Endometrial microvascular endothelial cells (primary cell): ENCODE results near the gene KAZN. TPM values are rescaled to one million over a fixed set of nuclear protein-coding genes. Genes with fewer than 3 reads are reported as not detected.

Source experiments
- in situ Hi-C: cut with HindIII; loops from 2 replicates; pipeline ENCODE4 v1.10.0; 2017; ENCODE audit warnings: low sequenced_read_pairs, low pct_unique_long_range_greater_than_20kb; ENCODE audit errors: inconsistent ontology term
- total RNA-seq: library from RNA; depleted of rRNA; stranded (reverse); fragments of >200 nt; gene quantifications from one replicate; pipeline ENCODE4 v1.2.3, GENCODE V29; 2015; ENCODE audit errors: inconsistent ontology term

Gene KAZN
- total RNA-seq, 1 donor from 2014 or later: 0.93 TPM

DNA sequence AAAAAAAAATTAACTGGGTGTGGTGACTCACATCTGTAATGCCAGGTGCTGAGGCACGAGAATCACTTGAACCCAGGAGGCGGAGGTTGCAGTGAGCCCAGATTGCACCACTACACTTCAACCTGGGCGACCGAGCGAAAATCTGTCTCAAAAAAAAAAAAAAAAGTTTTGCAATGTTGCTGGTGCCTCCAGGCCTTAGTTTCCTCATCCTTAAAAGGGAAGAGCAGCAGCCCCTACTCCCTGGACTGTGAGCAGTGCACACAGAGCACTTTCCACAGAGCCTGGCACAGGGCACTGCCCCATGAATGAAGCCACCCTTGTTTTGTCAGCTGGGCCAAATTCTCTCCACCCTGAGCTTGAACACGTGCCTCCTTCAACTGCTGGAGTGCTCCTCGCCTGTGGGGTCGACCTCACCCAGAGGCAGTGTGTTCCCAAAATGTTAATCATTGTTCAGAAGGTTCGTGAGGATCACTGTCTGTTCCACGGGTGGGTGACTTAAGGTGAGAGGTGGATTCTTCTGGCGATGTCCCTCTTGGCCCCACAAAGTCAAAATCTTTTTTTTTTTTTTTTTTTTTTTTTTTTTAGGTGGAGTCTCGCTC is 402.9 kb downstream of the KAZN start:
- in situ Hi-C loops: no loop called here

DNA sequence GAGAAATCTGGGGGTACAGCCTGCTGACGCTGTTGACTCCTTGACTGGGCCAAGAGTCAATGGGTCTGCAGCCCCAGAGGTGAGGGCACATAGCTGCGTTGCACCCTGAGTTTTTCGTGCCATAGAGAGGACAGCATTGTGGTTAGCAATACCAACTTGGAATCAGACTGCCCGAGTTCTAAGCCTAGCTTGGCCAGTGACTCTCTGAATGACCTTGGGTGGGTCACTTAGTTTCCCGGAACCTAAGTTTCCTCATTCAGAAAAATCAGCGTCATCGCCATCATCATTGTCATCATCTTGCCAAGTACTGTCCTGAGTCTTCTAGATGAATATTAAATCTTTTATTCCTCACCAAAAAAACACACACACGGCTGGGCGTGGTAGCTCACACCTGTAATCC is 403.8 kb downstream of the KAZN start:
- in situ Hi-C loops: no loop called here

DNA sequence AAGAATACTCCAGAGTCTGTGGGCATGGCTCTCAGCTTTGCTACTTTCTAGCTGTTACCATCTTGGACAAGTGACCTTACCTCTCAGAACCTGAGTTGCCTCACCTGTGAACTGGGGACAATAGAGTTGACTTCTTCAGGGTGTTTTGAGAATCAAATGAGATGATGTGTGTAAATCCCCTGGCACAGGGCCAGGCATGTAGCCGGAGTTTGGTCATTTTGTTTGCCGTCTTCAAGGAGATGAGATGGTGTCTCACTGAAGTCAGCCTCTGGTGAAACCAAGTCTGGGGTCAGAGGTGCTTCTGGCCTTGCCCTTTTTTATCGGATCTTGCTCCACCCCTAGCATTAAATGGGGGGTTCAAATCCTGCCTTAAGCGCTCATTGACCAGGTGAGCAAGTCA is 405.9 kb downstream of the KAZN start:
- in situ Hi-C loops: no loop called here

DNA sequence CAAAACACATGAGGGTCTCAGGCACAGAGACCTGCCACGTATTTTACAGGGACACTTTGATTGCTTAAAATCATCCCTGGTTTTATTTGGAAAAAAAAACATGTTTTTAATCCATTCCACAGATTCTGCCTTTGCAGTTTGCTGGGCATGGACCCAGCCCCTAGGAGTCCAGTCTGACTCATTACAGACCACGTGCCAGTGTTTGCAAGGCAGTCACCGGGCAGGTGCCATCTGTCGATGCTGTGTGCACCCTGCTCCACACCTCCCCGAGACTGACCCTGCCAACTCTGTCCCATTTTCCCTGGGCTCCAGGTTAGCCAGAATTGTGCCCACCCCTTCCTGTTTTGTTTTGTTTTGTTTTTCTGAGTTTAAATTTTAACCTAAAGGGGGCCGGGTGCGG is 406.6 kb downstream of the KAZN start:
- in situ Hi-C loops: no loop called here

DNA sequence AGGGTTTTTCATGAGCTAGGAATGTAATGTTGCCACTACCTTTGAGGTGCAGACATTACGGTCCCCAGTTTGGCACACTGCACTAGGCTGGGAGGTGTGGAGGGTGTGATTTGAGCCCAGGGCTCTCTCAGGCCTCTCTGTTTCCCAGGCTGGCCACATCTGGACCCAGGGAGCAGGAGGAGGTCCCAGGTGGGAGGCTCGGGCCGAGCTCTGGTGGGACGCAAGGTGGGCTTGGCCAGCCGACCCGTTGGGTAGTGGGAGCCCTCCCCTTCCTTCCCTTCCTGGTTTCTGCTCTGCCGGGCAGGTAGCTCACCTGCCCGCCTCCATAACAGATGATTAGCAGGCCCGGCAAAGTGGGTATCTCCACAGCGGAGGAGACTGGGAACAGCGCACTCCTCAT is 408.9 kb downstream of the KAZN start:
- in situ Hi-C loops: no loop called here

DNA sequence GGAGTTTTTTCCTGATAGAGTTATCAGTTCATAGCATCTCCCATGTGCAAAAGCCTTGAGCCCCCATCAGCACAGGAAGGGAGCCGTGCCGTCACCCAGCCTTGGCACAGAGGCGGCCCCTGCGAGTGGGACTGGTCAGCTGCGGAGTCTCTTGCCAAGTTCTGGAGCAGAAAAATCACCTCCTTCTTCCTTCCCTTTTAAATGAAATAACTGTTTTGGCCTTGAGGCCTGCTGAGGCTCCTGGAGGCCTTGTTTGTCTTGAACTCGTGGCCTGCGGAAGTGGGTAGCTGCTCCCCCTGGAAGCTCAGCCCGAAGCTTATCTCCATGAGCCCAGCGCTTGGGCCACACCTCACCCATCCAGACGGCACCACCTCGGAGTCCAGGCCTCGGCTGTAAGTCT is 409.4 kb downstream of the KAZN start:
- in situ Hi-C loops: no loop called here

DNA sequence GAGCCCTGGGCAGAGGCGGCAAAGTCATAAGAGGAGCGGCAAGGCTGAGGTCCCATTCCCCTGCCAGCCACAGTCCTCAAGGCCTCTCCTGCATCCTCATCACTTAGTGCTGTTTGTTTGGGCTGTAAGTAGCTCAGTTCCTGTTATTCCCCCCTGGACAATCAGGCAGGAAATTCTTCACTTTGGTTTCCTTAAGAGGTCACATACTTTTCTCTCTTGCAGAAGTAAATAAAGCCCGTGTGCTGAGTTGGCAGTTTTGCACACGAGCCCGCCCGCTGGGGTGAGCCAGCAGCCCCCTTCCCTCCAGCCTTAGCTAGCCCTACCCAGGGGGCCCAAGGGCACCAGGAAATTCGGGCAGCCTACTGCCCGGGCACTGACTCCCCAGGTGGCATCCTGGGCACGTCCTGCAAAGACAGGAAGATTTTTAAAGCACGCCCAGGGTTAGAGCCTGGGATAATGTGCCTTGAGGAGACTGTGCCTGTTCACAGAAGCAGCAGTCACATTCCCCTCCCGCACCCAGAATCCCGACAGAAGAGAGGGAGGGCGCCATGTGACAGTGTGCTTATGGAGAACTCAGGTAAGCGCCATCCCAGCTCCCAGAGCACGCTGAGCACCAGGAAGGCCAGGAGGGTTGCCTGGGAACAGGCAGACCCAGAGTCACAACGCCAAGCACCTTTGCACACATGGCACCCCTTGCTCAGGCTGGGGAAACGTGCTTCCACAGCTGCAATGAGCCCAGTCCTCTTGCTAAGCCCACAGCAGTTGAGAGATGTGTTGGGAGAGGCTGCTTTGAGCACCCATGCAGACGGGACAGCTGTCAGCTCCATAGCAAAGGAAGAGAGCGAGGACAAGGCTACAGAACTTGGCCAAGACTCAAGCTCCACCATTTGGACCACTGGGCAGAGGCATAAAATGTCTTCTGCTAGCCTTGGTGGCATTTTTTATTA is 410.6 kb downstream of the KAZN start:
- in situ Hi-C loops: no loop called here

DNA sequence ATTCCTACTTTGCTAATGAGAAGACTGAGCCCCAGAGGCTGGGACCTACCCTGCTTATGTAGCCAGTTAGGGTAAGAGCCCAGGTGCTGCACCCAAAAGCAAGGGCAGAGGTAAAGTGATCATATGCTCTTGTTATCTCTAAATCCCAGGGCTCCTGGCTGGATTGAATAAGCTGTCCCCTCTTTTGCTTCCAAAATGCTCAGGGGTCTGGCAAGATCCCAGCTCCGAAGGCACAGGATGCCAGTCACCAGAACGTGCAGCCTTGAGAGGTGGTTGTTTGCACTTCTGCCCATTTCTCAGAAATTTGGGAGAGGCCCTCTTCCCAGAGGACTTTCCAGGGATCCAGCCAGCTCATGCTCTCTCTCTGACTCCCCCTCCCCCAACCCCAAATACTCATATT is 412.7 kb downstream of the KAZN start:
- in situ Hi-C loops: no loop called here

DNA sequence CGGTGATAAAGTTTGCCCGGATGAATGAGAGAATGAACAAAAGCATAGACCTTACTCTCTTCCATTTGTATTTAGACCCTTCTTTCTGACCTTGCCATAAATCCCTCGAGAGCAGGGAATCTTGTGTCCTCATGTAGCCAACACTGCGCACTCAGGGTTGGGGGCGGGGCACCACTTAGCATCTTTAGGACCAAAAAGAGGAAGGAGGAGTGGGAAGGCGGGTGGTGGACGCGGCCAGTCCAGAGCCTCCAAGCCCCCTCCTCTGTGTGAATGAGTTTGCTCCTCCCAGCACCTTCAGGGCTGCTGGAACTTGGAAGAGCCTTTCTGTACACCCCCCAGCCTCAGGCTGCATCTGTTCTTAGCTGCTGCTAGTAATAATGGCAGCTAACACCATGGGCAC is 413.2 kb downstream of the KAZN start:
- in situ Hi-C loops: no loop called here

DNA sequence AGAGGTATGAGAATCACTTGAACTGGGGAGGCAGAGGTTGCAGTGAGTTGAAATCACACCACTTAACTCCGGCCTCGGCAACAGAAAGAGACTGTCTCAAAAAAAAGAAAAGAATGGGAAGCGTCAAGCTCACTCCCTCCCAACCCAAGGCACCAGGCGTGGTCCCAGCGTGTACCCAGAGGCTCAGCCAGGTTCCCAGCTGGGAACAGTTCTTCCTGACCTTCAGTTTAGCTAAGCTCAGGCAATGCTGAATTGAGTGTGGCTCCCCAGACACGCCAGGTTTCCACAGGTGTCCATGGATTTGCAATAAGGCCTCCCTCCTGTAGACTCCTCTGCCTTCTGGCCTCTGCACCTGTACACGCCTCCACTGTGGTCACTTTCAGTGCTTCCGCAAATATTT is 414.3 kb downstream of the KAZN start:
- in situ Hi-C loops: no loop called here

GRCh38 chr1:15013767-15014166 is 415.3 kb downstream of the KAZN start:
- in situ Hi-C loops: no loop called here

DNA sequence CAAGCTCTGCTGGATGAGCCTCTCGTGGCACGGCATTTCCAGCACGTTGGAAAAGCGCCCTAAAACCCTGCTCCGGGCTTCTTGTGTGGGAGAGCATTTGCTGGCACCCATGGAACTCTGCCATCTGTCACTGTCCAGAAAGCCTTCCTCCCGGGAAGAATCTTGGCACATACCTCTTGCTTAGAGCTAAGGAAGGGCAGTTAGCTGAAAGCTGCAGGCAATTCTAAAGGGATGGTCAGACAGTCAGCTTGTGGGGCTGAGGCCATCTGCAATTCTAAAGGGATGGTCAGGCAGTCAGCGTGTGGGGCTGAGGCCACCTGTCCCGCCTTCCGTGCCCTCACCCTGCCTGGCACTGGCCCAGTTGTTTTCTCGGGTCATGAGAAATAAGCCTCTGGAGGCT is 416.0 kb downstream of the KAZN start:
- in situ Hi-C loops: no loop called here

DNA sequence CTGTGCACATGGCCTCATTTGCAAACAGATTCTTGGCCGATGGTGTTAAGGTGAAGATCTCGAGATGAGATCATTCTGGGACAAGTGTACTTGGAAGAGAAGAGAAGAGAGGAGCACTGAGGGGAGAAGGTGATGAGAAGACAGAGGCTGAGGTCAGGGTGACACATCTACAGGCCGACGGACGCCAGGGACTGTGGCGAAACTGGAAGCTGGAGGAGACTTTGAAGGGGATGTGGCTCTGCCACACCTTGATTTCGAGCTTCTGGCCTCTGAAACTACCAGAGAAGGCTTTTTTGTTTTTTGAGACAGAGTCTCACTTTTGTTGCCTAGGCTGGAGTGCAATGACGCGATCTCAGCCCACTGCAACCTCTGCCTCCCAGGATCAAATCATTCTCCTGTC is 417.5 kb downstream of the KAZN start:
- in situ Hi-C loops: no loop called here

DNA sequence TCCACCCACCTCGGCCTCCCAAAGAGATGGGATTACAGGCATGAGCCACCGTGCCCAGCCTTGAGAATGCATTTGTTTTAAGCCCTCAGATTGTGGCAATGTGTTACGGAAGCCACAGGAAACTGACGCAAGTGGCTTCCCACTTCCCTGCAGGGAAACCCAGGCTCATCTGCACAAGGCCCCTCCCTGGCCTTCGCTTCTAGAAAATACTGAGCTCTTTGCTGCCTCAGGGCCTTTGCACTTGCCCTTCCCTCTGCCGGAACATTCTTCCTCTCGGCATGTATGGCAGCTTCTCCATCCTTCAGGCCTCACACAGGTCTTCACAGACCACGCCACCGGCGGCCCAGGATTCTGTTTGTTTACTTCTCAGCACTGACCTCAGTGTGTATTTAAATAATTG is 418.0 kb downstream of the KAZN start:
- in situ Hi-C loops: no loop called here

GRCh38 chr1:15017120-15017519 is 418.6 kb downstream of the KAZN start:
- in situ Hi-C loops: no loop called here

- in situ Hi-C loops: no loop called here
Observed at GRCh38 chr1:15018767-15019166, 420.3 kb downstream of the KAZN start.

DNA sequence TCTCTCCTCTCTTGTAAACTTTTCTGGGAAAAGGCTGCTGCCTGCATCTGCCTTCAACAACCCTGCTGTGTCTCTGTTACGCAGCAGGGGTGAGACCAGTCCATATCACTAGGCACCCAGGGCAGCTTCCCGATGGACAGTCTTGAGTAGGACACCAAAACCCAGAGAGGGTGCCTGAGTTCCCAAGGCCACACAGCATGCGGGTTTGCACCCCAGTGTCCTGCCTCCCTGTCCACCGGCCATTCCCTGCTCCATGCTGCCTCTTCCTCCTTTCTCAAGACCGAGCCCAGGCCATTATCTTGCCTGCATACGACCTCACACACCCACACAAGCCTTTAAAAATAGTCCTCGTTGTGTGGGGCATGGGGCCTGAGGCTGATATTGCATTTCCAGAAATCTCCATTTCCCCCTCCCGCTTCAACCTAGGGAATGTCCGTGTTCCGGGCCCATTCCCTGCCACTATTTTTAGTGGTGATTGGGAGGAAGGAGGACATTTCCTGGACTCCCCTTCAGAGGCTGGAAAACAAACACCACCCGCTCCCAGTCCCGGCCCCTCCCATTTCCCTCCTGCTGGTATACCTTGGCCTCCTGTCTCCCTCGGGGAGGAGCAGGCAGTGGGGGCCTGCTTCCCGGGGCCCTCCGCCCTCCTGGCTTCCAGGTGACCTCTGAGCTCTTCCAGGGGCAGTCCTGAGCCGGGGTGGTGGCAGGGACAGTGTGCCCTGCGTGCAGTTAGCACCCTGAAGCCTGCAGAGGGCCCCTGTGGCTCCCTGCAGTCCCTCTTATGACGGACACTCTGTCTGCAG is 422.7 kb downstream of the KAZN start:
- in situ Hi-C loops: no loop called here

- in situ Hi-C loops: no loop called here
Observed at GRCh38 chr1:15022048-15022447, 423.6 kb downstream of the KAZN start.

DNA sequence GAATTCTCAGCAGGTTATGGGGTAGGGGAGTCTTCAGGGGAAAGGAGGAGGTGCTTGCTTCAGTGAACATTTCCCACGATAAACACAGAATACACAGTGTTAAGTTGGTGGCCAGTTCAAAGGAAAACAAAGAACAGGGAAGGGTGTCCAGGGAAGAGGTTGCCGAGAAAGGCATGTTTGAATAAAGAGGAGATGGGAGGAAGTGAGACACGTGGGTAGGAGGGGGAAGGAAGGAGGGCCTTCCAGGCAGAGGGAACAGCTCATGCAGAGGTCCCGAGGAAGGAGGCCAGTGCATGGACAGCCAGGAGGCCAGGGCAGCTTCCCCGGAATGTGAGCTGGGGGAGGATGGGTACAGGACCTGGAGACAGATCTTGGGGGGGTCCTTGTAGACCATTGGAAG is 424.7 kb downstream of the KAZN start:
- in situ Hi-C loops: no loop called here

GRCh38 chr1:15023976-15024375 is 425.5 kb downstream of the KAZN start:
- in situ Hi-C loops: no loop called here
